K562 (cell line): ENCODE data around the gene SCRN2. TPM values are rescaled to one million over a fixed set of nuclear protein-coding genes. Genes with fewer than 3 reads are reported as not detected.
A peak's percentile ranks its signal among the peaks of the same experiment; 100 is the strongest.

Experiments
- BDP1 ChIP-seq: IDR thresholded peaks from 3 replicates; pipeline ENCODE4 v1.6.1; 2011; ENCODE audit not compliant: insufficient read length, insufficient read depth
- CC2D1A ChIP-seq: fragments of 450-650 bp; IDR thresholded peaks from 2 replicates; pipeline ENCODE4 v1.6.1; 2017; ENCODE audit warnings: mild to moderate bottlenecking
- DEAF1 ChIP-seq: fragments of 450-650 bp; formaldehyde crosslinking; IDR thresholded peaks from 2 replicates; pipeline ENCODE4 v1.4.0; 2020; ENCODE audit warnings: mild to moderate bottlenecking, moderate library complexity
- MAFK ChIP-seq: IDR thresholded peaks from 2 replicates; pipeline ENCODE4 v1.6.1; 2011; ENCODE audit warnings: low read length, improper control_type of control experiment
- MEF2A ChIP-seq: IDR thresholded peaks from 2 replicates; pipeline ENCODE4 v1.6.1; 2011; ENCODE audit warnings: low read depth, mild to moderate bottlenecking, low read length, moderate library complexity; ENCODE audit not compliant: control insufficient read depth
- NFRKB ChIP-seq: fragments of 450-650 bp; IDR thresholded peaks from 2 replicates; pipeline ENCODE4 v1.6.1; 2016; ENCODE audit warnings: low read depth
- NFYB ChIP-seq: IDR thresholded peaks from 2 replicates; pipeline ENCODE4 v1.6.1; 2011; ENCODE audit warnings: mild to moderate bottlenecking, moderate library complexity; ENCODE audit not compliant: insufficient read length; ENCODE audit errors: extremely low read depth
- PHB ChIP-seq: fragments of 250-450 bp; sonication (Bioruptor Pico); IDR thresholded peaks from 2 replicates; pipeline ENCODE4 v1.5.0; 2021
- RFX5 ChIP-seq: IDR thresholded peaks from 2 replicates; pipeline ENCODE4 v1.6.1; 2011; ENCODE audit warnings: low read depth, mild to moderate bottlenecking, improper control_type of control experiment, low read length
- RFX7 ChIP-seq: fragments of 250-450 bp; sonication (Bioruptor Pico); IDR thresholded peaks from 2 replicates; pipeline ENCODE4 v1.5.1; 2021; ENCODE audit warnings: mild to moderate bottlenecking
- RREB1 ChIP-seq: fragments of 250-450 bp; sonication (Bioruptor Pico); IDR thresholded peaks from 2 replicates; pipeline ENCODE4 v1.4.0; 2020
- SAP30 ChIP-seq: fragments of 200-600 bp; sonication (generic); IDR thresholded peaks from 2 replicates; pipeline ENCODE4 v1.6.1; 2012; ENCODE audit warnings: borderline replicate concordance, low read depth, mild to moderate bottlenecking, moderate library complexity, low read length, control low read depth, inconsistent platforms; ENCODE audit not compliant: insufficient read depth, poor library complexity, severe bottlenecking
- SLC30A9 ChIP-seq: fragments of 250-450 bp; sonication (Bioruptor Pico); IDR thresholded peaks from 2 replicates; pipeline ENCODE4 v1.8.0; 2022; ENCODE audit warnings: mild to moderate bottlenecking, moderate library complexity
- TFAM ChIP-seq: fragments of 250-450 bp; sonication (Bioruptor Pico); conservative IDR thresholded peaks from 2 replicates; pipeline ENCODE4 v1.5.0; 2021; ENCODE audit warnings: mild to moderate bottlenecking, moderate library complexity
- ZNF146 ChIP-seq: IDR thresholded peaks from one replicate; pipeline ENCODE4 v1.6.1; 2018; ENCODE audit warnings: missing compliant biosample characterization; ENCODE audit not compliant: unreplicated experiment
- ZNF445 ChIP-seq: fragments of 250-450 bp; sonication (Bioruptor Pico); IDR thresholded peaks from 2 replicates; pipeline ENCODE4 v1.4.0; 2020; ENCODE audit warnings: low read depth, mild to moderate bottlenecking, moderate library complexity
- ZNF75A ChIP-seq: fragments of 450-650 bp; formaldehyde crosslinking; IDR thresholded peaks from 2 replicates; pipeline ENCODE4 v1.4.0; 2020; ENCODE audit warnings: mild to moderate bottlenecking
- ZSCAN32 ChIP-seq: fragments of 450-650 bp; formaldehyde crosslinking; IDR thresholded peaks from 2 replicates; pipeline ENCODE4 v1.4.0; 2020; ENCODE audit warnings: mild to moderate bottlenecking, moderate library complexity
- polyA plus RNA-seq, 8 experiments: library from polyadenylated mRNA; depleted of rRNA in 4 of 8; stranded (reverse) in 5 of 8; unstranded in 3 of 8; fragments of >200 nt; fragmentation: Nextera tagmentation in 2 of 8; fragmentation: Illumina TruSeq in 1 of 8; extraction: Ambion mirVana in 2 of 8; extraction: Trizol in 1 of 8; gene quantifications; 2 replicates each; pipeline versions ENCODE4 v1.2.1 to v1.2.3, GENCODE V29; 2011 to 2014; ENCODE audit warnings: inconsistent platforms in 1 of 8, missing spikeins in 1 of 8
- total RNA-seq, 7 experiments: library from RNA; depleted of rRNA in 6 of 7; stranded (reverse); fragments of >200 nt in 6 of 7; fragmentation: Illumina TruSeq in 2 of 7; extraction: Trizol in 2 of 7; gene quantifications; 2 replicates each; pipeline versions ENCODE4 v1.2.1 to v1.2.3, GENCODE V29; 2011 to 2021; ENCODE audit warnings: low replicate concordance in 1 of 7
- TF ChIP-seq, protein P1 (sequence below): fragments of 250-450 bp; sonication (Bioruptor Pico); IDR thresholded peaks from 2 replicates; pipeline ENCODE4 v1.8.0; 2022; ENCODE audit warnings: moderate library complexity, mild to moderate bottlenecking, inconsistent platforms

The SCRN2 gene
- total and polyA plus RNA-seq, 9 of the 15 experiments (the other 6 are each of a cell fraction or from before 2014, with no cell fraction given): 0.25 to 32.9 (median 13.6) TPM

GRCh38 chr17:47889734-47890529 lies 48.9 kb upstream of the SCRN2 start (continued):
- TF ChIP-seq, protein P1, sequence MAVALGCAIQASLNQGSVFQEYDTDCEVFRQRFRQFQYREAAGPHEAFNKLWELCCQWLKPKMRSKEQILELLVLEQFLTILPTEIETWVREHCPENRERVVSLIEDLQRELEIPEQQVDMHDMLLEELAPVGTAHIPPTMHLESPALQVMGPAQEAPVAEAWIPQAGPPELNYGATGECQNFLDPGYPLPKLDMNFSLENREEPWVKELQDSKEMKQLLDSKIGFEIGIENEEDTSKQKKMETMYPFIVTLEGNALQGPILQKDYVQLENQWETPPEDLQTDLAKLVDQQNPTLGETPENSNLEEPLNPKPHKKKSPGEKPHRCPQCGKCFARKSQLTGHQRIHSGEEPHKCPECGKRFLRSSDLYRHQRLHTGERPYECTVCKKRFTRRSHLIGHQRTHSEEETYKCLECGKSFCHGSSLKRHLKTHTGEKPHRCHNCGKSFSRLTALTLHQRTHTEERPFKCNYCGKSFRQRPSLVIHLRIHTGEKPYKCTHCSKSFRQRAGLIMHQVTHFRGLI (CRISPR knock-in tag): no peak
- no peak for TF ChIP-seq SLC30A9 (CRISPR knock-in tag)
- no peak for TF ChIP-seq RFX5
- TF ChIP-seq NFRKB: no peak
- no peak for TF ChIP-seq MAFK
- peak; percentile 99 for TF ChIP-seq DEAF1 (CRISPR knock-in tag)
- no peak for TF ChIP-seq ZNF75A
- TF ChIP-seq RFX7 (CRISPR knock-in tag): no peak
- TF ChIP-seq MEF2A: no peak
- no peak for TF ChIP-seq TFAM (CRISPR knock-in tag)
- TF ChIP-seq SAP30: no peak
- no peak for TF ChIP-seq PHB (CRISPR knock-in tag)
- TF ChIP-seq NFYB: no peak
- TF ChIP-seq ZSCAN32: no peak
- TF ChIP-seq ZNF146 (CRISPR knock-in tag): no peak
- no peak for TF ChIP-seq ZNF445
- TF ChIP-seq RREB1 (CRISPR knock-in tag): no peak
- no peak for TF ChIP-seq BDP1
- TF ChIP-seq CC2D1A: peak; percentile 95
